NCI-H446 (cell line): ENCODE results near the gene SLC47A2.
"Not testable (repeated sequence)": the region's sequence is repeated elsewhere in the genome, so short reads cannot be mapped to it uniquely, and the experiment has no call there.

Experiments used
- DNase-seq, 2 experiments: peaks; one replicate each; lab custom pipeline; 2025; lab: John Stamatoyannopoulos, UW

The SLC47A2 gene

GRCh38 chr17:19708431-19709175 is 7.8 kb downstream of the SLC47A2 start:
- no peak for DNase-seq

DNA sequence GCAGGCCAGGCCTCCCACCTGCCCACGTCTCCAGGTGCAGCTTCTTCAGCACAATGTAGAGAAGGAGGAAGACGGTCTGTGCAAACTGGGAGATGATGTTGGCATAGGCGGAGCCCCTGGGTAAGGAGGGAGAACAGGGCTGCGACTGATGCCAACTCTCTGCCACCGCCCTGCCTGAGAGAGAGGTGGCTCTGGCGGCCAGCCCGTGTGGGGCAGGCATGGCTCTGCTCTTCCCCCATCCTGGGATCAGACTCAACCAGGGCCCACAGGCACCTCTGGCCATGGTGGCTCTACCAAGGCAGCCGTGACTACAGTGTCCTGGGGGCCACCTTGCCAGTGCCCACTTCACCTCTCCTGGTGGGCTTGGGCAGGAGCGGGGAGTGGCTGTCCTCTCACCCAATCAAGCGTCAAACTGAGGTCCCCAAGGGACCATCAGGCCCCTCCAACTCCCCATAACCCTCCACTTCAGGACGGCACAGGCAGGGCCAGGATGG is 8.6 kb downstream of the SLC47A2 start:
- DNase-seq, result no peak

DNA sequence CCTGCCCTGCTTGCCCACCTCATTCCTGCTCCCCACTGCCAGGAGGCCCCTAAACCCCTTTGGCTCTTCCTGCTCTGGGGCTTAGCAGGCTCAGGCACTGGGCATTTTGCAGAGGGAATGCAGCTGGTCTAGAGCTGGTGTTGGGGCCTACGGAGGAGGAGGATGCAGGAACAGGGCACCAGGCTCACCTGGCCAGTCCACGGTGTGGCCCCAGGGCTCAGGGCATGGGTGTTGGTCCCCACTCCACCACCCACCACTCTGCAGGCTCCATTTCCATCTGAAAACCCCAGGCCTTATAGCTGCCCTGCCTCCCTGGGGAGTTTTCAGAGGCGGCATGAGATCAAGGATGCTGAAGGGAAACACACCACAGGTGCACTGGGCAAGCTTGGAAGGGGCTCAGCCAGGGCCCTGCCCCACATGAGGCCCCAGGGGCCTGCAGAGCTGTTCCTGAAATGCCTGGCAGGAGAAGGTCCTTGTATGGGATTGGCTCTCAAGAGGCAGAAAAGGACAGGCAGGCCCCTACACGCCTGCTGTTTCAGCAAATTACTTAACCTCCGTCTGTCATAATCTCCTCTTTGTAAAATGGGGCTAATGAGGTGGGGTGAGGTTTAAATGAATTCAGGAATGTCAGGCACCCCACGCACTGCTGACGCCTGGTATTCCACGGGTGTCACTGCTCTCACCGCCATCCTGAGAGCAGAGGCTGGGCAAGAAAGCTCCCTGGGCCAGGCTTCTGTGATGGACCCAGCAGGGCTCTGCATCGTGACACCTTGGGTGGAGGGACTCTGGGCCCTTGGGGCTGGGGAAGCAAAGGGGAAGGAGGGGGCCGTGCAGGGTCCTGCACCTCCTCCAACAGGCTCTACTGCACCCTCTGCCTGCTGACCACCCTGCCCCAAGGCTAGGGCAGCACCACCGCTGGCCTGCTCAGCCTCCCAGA is 9.3 kb downstream of the SLC47A2 start:
- peak in 1 of 2 experiments; percentile 24 for DNase-seq

DNA sequence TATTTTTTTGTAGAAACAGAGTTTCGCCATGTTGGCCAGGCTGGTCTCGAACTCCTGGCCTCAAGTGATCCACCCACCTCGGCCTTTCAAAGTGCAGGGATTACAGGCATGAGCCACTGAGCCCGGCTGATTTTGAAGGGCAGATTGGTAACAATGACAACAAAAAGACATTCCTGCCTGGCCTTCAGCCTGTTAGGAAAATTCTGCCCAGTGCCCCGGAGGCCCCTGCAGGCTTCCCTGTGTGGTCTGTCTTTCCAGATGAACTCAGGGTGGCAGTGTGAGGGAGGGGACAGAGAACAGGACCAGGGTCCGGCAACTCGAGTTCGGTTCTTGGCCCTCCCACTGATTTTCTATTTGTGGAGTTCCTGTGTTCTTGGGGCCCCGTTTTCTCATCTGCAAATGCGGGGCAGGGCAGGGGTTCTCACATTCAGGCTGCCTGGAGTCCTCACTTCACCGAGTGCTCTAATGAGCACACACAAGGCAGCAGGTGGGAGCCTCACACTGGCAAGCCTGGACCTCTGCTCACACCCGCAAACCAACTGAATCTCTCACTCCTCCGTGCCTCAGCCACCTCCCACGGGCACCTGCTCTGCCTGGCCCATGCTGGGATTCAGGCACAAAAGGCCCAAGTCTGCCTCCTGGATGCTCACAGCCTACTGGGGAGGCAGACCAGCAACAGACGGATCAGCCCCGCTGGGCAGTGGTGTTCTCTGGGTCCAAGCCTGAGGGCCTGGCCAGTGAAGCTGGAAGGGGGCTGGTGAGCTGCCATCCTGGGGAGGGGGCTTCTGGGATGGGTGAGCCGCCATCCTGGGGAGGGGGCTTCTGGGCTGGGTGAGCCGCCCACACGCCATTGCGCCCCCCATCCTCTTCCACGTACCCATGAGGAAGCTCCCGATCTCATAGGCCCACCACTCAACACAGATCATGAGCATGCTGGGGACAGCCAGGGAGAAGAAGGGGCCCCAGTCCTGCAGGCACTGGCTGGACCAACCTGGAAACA is 10.3 kb downstream of the SLC47A2 start:
- DNase-seq, result no peak

DNA sequence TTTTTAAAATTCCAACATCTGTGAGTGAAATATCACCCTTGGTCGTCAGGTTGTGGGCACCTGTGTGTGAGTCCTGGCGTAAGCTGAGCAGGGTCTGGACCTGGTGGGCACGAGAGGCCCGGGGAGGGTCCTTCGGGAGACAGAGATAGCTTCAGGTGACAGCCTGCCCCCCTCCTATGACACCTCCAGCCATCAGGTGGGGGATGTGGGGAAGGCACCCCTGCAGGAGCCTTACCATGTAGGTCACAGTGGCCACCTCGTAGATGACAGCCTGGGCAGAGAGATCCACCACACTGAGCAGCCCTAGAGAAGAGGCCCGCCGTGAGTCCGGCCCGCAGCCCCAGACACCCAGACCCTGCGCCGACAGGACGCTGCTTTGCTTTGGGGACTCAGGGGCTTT is 11.2 kb downstream of the SLC47A2 start:
- no peak for DNase-seq

- DNase-seq, result no peak
Observed at GRCh38 chr17:19703828-19704613, 12.4 kb downstream of the SLC47A2 start.

- no peak for DNase-seq
Observed at GRCh38 chr17:19703106-19703827, 13.1 kb downstream of the SLC47A2 start.

GRCh38 chr17:19702217-19702641 is 14.2 kb downstream of the SLC47A2 start:
- no peak for DNase-seq

GRCh38 chr17:19686400-19687090 is 29.8 kb downstream of the SLC47A2 start:
- no peak for DNase-seq

DNA sequence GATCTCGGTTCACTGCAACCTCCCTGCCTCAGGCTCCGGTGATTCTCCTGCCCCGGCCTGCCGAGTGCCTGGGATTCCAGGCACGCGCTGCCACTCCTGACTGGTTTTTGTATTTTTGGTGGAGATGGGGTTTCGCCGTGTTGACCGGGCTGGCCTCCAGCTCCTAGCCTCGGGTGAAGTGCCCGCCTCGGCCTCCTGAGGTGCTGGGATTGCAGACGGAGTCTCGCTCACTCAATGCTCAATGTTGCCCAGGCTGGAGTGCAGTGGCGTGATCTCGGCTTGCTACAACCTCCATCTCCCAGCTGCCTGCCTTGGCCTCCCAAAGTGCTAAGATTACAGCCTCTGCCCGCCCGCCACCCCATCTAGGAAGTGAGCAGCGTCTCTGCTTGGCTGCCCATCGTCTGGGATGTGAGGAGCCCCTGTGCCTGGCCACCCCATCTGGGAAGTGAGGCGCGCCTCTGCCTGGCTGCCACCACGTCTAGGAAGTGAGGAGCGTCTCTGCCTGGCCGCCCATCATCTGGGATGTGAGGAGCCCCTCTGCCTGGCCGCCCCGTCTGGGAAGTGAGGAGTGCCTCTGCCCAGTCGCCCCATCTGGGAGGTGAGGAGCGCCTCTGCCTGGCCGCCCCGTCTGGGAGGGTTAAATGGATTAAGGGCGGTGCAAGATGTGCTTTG is 31.3 kb downstream of the SLC47A2 start:
- DNase-seq, result not testable (repeated sequence)

GRCh38 chr17:19683117-19683516 is 33.3 kb downstream of the SLC47A2 start:
- DNase-seq, result no peak

DNA sequence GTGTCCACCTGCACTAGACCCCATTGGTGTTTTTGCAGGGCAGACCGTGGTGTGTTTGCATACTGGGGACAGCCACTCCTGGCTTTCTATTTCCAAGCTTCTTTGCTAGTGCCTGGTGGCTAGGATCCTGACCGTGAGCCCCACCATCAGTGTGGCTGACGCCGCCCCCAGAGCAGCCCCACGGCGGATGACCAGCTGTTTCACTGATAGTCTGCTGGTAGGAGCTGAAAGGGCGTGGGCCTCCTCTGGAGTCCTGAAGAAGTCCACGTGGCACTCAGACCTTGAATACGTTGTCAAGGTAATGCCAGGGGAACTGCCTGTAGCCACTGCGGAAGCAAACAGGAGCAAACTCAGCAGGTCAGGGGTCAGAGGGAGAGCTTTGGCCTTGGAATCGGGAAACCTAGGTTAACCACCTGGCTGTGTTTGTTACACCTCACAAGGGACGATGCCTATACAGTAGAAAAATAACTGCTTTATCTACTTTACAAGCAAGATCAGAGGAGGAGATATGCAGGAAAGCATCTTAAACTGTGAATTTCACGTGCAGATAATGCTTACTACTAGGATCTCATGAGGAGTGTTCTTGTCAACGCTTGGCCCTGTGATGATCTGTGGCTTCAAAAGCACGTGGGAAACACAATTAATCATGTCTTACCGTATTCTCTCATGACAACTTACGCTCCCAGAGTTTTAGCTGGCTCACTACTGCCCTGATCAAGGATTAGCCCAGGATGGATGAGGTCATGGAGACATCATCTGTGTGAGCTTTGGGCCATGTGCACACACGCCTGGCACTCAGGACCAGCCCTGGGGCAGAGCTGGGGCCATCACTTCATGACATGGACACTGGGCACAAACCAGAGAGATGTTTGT is 37.6 kb downstream of the SLC47A2 start:
- no peak for DNase-seq

- DNase-seq, result no peak
Observed at GRCh38 chr17:19677736-19678379, 38.5 kb downstream of the SLC47A2 start.

DNA sequence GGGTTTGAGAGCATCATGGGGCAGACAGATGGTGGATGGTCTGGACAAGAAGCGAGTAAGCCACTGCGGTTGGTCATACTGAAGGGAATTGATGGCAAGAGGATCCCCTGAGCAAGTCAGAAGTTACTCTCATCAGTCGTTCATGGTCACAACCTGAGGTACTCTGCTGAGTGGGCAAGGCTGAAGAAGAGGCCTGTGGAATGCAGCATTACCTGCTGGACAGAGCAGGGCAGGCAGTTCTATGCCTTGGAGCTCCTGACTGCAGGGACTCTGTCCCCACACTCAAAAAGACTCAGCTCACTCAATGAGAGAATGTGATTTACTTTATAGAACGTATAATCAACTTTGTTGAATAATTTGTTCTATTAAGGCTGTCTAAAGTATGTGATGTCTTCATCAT is 39.5 kb downstream of the SLC47A2 start:
- DNase-seq, result no peak

DNA sequence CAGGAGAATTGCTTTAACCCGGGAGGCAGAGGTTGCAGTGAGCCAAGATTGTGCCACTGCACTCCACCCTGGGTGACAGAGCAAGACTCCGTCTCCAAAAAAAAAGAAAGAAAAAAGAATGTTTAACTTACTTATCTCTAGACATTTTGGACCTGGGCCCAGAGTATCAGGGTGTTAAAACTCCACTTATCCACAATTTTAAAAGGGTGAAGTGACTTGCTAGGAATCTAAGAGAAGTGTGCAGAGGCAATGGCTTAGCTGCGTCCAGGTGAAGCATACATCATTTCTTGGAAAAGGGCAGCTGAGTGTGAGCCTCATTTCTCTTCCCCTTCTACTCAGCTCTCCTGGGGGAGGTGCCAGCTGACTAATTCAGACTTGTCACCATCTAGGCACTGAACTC is 42.8 kb downstream of the SLC47A2 start:
- no peak for DNase-seq

- DNase-seq, result no peak
Observed at GRCh38 chr17:19672009-19672750, 44.2 kb downstream of the SLC47A2 start.

GRCh38 chr17:19671433-19671832 is 45.0 kb downstream of the SLC47A2 start:
- no peak for DNase-seq
